Activated CD4-positive, alpha-beta T cell treated with anti-CD3 and anti-CD28 coated beads, Interleukin-2, amount 50 U/mL, for 48 hours (primary cell): ENCODE results near the gene GSE1.
"Not testable (repeated sequence)": the region's sequence is repeated elsewhere in the genome, so short reads cannot be mapped to it uniquely, and the experiment has no call there.

Experiments
- DNase-seq, 2 experiments: peaks; one replicate each; pipeline ENCODE4 v3.0.0-alpha.2; 2020

The GSE1 gene

DNA sequence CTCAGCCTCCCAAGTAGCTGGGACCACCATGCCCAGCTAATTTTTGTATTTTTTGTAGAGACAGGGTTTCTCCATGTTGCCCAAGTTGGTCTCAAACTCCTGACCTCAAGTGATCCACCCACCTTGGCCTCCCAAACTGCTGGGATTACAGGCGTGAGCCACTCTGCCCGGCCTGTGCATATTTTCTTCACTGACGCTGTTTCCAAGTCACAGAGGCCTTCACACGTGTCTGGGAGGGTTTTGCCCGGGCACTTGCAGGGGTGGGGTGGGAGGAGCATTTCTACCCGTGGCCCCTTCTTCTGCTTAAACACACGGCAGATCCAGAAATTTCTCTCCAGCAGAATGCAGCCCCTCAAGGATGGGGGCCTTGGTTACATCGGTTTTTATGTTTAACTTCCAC, 20.8 kb upstream of the GSE1 start:
- not testable (repeated sequence) for DNase-seq

GRCh38 chr16:85592700-85593493, 20.2 kb upstream of the GSE1 start:
- DNase-seq: no peak

- DNase-seq: no peak
Observed at GRCh38 chr16:85593494-85594221, 19.5 kb upstream of the GSE1 start.

DNA sequence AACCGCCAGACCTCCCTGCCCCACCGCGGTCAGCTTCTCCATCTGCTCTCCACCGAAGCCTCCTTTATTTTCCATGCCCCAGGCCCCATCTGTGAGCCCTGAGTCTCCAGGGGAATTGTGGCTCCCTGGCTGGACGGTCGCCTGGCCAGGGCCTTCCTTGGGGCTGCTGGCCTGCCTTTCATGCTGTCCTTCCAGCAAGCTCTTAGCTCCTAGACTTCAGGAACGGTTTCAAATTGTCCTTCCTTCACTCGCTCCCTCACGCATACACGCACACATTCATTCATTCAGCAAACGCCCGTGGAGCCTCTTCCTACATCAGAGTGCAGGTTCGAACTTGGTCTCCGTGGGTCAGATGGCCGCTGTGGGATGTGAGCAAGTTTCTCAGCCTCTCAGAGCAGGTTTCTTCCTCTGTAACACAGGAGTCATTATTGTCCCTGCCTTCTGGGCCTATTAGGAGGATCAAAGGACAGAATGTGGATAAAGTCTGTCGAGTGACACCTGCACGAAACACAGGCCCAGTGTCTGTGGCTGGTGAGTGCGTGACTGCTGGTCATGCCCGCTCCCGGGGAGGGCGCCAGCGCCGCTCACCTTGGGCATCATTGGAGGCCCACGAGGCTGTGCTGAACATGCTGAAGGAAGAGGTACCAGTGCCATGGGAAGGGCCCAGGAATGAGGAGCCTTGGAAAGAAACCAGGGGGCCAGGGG, 18.7 kb upstream of the GSE1 start:
- DNase-seq: no peak

DNA sequence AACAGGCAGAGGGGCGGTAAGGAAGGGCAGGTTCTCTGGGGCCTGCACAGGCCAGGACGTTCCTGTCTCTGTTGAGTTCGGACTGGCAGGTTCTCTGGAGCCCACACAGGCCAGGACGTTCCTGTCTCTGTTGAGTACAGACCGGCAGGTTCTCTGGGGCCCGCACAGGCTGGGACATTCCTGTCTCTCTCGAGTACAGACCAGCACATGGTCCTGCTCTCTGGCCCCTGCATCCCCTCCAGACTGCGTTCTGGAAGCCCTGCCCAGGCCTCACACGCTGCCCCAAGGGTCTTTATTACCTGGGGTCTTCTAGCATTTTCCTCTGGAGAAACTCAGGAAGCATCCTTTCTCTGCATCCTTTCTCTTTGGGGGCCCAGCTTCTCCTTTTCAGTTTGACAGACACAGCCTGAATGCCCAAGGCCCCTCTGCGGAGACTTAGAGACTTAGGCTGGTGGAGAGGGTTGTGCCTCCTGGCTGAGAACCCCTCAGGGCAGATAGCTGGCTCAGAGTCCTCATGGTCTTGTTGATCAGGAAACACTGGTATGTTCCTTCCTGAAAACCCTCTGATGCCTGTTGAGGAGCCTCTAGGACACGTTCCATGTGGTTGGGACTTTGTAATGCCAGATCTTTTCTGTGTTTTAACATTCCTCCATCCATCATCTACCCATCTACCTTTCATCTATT, 18.0 kb upstream of the GSE1 start:
- no peak for DNase-seq

DNA sequence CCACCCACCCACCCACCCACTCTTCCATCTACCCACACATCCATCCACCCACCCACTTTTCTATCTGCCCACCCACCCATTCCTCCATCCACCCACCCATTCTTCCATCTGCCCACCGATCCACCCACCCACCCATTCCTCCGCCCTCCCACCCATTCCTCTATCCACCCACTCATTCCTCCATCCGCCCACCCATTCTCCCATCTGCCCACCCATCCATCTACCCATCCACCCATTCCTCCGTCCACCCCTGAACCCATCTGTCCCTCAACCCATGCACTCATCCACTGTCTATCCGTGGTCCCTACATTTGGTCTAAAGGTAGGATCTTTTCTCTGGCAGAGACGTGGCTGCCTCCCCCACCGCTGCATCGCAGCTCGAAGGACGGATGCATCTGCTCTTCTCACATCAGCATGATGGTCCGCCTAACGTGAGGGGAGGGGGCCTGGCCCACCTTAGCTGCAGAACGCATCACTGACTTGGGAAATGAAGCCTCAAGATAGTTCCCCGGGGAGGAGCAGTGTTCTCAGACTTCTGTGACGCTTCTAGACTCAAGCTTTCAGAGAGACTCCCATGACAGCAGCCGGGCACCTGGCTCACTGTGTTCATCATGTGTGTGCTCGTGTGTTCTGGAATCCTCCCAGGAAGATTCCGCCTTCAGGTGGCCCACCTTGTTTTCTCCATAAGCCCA, 17.2 kb upstream of the GSE1 start:
- DNase-seq: no peak

GRCh38 chr16:85598141-85598540, 15.0 kb upstream of the GSE1 start:
- no peak for DNase-seq

GRCh38 chr16:85600078-85600477, 13.0 kb upstream of the GSE1 start:
- DNase-seq: no peak

- DNase-seq: no peak
Observed at GRCh38 chr16:85600530-85601271, 12.4 kb upstream of the GSE1 start.

DNA sequence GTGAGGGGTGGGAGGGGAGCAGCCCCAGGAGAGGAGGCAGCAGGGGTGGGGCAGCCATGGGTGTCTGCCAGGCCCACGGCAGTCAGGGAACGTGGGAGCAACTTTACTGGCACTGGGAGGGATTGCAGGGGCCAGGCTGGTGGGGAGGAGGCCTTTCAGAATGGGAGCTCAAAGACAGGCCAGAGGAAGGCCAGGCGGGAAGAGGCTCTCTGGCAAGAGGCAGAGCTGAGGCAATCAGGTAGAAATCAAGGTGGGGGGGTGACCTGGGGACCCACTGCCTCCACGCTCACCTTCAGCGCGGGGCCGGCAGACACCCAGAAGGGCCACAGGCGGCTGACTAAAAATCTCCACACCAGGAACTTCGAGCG, 11.9 kb upstream of the GSE1 start:
- DNase-seq: no peak

DNA sequence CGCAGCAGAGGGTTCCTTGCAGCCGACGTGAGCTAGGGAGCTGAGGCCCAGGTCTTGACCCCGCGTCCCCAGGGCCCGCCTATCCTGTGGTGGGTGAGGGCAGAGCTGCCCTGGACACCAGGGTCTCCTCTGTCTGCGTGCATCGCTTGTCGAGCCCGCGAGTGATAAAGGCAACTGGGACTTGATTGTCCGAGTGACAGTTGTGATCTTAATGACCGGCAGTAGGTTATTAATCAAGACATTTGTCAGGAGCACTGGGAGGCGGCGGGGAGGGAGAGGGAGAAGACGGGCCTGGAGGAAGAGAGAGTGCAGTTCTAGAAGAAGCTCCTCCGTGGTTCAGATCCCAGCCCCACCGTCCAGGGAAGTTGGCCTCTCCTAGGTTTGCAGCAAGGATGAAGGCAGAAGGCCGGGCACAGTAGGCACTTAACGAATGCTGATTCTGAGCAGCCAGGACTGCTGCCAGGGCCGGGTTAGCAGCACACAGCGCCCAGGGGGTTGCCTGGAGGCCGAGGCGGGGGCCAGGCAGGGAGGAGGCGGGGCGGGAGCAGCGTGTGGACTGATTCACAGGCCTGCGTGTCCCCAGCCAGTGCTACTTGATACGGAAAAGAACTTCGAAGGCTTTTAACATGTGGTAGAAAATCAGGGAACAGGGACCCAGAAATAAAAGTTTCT, 11.3 kb upstream of the GSE1 start:
- no peak for DNase-seq

GRCh38 chr16:85602402-85603202, 10.5 kb upstream of the GSE1 start:
- DNase-seq: no peak

DNA sequence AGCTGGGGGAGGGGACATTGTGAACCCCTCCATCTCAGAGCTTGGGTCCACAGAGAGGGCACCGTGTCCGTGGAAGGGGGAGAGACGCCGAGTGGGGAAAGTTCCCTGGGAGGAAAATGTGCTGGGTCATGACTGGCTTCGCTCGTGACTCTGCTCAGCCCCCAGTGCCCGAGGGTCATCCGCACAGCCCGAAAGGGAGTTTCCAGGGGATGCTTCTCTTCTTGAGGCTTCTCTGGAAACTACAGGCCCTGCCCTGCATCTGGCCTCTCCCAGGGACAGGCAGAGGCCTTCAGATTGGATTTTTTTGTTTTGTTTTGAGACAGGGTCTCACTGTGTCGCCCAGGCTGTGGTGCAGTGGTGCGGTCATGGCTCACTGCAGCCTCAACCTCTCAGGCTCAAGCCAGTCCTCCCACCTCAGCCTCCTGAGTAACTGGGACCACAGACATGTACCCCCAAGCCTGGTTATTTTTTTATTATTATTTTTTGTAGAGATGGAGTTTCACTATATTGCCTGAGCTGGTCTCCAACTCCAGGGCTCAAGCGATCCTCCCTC, 9.8 kb upstream of the GSE1 start:
- no peak for DNase-seq

- DNase-seq: no peak
Observed at GRCh38 chr16:85604145-85604705, 8.9 kb upstream of the GSE1 start.

DNA sequence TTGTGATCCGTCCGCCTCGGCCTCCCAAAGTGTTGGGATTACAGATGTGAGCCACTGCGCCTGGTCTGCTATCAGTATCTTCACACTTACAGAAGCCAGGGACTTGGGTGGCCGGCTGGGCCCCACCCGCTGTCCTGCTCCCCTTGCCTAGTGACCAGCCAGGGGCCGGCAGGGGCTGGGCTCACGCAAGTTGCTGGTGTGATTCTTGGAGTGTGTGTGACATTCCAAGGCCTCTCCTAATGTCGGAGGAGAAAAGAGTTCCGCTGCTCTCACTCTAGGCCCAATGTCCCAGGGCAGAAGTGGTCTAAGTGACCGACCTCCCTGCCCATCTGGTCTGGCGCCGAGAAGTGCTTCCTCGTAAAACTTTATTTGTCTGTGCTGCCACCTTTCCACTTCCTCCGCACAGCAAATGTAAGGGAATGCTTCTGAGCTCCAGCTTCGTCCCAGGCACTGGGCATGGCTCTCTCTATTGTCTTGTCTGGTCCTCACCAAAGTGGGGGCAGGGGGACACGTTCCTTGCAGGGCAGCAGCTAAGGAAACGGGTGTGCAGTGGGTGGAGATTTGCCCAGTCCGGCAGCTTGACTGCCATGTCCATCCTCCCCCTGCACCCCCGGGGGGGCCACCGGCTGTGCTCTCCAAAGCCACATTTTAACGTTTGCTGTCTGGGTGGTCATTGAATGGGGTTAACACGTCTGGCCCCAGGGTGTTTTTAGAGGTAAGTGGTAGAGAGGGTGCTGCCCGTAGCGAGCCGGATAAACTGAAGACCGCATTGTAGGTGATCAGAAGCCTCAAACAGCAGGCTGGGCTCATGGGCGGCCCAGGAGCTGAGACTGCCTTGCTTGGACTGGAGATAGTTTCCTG, 7.8 kb upstream of the GSE1 start:
- no peak for DNase-seq

DNA sequence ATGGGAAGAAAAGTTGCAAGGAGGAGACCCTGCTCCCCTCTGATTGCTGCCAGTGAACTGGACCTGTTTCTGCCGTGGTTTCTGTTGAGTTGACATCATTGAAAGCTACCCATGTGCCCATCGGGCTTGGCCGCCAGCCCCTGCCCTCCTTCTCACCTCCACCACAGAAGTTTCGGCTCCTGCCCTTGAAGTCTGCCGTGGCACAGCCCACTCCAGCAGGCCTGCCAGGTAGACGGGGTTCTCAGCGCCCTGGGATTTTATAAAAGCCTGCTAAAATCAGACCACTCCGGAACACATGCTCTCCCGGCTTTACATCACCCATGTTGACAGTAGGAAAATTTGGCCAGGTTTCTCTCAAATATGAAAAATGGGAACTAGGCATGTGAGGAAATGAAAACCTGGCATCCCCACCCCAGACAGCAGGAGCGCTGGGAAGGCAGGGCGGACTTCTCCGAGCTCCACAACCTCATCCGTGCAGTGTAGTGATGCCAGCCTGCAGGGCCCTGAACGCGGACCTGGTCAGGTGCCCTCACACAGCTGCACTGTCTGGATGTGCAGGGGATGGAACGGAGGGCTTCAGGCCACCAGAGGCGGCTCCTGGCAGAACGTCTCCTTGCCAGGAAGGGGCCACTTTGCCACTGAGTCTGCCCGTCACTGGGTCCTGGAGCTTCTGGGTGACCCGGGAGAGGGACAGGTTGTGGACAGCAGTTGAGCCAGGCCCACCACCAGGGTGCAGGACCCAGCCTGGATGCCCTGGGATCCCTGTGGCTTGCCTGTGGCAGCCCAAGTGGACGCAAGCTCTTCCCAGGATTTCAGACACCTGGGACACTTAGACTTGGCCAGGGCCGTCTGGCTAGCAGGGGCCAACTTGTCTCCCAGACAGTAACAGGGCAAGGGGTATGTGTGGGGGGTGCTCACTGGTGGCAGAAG, 6.9 kb upstream of the GSE1 start:
- DNase-seq: no peak

DNA sequence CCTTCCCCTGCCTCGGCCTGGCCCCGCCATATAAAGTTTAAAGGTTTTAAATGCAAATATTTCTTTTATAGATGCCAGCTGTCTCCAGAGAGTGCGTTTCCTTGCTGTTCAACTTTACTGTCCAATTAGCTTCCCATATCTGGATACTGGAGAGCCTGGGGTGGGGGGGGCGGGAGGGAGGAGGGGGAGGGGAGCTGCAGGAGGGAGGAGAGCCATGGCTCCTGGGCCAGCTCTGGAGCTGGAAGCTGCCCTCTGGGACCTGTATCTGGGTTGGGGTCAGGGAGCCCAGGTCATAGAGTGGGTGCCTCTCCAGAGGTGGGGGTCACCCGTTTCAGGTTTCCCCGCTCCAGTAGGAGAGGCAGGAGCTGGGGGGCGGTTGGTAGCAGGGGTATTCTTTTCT, 6.2 kb upstream of the GSE1 start:
- no peak for DNase-seq

DNA sequence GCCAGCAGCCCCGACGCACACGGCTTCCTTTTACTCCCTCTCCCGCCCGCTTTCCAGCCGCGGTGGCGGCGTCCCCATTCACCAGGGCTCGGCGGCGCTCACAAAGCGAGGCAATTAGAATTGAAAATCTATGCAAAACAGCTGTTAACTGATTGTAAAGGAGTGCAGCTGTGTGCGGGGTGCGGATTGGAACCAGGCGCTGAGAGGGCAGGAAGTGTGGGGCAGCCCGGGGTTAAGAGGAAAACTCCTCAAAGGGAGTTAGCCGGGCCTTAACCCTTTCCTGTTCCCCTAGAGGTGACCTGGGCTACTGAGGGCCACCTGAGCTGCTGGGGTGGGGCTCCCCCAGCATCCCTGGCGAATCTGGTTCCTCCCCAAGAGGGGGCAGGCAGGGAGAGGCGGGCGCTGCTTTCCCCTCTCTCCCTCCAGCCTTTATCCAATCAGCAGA, 5.8 kb upstream of the GSE1 start:
- peak in 1 of 2 experiments; percentile 10 for DNase-seq
